ENCODE data around the gene PTX4.

PTX4 gene

DNA sequence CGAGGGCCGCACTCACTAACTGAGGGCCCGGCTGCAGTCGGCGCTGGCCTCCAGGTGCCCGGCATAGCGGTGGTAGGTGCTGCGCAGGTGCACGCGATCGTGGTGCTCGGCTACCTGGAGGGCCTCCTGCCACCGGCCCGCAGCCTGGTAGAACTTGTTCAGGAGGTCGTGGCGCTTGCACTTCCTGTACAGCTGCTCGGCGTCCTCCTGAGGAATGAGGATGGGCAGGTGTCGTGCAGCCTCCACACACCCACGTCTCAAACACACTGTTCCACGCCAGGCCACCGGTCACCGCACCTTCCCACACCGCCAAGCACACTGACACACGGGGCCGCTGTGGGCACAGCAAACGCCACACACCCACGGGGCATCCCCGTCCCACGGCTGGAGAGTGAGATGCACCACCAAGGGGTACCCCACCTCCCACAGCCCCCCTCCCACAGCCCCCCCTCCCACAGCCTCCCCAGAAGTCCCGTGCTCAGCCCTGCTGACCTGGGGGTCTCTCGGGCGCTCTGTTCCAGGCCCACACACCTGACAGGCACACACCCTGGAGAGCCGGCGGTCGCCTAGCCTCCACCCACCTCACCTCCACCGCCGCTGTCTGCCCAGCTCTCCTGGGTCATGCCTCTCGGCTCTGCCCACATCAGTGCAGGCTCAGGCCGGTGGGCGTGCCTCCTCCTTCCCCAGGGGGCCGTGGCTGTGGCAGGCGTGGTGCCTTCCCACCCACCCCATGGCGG lies 37.3 kb upstream of the PTX4 start:
- DNase-seq = no peak

DNA sequence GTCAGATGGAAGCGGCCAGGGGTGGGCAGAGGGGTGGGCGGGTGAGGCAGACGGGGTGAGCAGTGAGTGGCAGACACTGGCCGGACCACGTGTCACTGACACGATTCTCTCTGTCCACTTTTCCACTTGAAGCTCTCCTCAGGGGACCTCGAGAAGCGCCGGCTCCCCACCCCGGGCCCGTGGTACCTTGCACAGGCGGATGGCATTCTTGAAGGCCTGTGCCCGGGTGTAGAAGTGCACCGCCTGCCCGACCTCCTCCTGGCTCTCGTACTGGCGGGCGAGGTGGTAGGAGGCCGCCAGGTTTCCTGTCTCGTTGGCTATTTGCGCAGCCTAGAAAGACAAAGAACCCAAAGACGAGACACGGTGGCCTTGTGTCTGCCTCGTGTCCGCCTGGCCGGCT lies 35.6 kb upstream of the PTX4 start:
- no peak for DNase-seq

DNA sequence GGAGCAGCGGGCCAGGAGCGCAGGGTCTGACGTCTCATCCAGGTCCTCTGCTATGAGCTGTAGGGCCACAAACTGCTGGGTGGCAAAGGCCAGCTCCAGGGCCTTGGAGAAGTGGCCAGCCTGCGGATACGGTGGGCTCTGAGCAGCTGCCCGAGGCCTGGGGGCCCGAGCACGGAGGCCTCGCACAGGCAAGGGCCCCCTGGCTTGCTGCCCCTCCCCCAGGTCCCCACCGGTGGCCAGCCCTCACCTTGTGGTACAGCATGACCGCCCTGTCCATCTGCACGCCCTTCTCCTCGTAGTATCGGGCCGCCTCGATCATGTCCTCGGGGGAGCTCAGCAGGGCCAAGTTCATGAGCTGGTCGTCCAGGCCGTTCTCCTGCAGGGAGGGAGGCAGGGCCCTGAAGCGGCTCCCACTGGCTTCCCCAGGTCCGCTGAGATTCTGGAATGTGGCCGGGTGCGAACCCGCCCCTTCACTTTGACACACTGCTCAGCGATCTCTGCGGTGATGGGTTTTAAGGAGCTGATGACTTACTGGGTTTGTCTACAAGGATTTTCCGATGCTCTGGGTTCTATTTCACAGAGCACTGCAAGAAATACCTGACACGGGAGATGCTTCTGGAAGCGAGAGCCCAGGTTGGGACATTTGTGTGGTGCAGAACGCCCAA lies 35.0 kb upstream of the PTX4 start:
- DNase-seq = no peak

DNA sequence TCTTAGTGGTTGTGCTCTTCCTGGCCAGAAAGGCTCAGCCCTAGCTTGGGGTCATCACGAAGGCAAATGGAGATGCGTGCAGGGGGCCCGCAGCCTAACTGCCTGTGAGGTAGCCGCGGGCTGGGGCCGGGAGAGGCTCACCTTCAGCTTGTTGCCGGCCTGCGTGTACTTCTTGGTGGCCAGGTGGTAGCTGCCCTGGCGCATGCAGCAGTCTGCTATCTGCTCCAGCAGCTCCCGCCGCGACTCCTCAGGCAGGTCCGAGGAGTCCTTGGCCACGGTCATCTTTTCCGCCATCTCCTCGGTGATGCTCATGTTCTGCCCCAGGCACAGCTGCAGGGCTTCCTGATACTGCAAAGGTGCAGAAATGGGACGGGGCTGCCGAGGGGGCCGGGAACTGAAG lies 31.7 kb upstream of the PTX4 start:
- no peak for DNase-seq

DNA sequence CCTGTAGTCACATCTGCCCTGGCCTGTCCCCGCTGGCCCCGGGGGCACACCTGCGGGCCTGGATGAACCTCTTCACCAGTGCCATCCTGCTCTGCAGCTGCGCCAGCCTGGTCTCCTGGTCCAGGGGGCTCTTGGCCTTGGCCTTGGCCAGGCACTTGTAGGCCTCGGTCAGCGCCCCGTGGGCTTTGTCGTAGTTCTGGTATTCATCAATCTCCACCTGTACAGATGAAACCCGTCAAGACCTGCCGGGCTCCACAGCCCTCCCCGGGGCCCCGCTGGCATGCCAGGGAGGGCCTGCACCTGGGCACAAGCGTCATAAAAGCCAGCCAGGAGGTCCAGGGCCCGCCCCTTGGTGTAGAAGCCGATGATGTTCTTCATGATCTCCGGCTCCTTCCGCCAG lies 31.1 kb upstream of the PTX4 start:
- no peak for DNase-seq

DNA sequence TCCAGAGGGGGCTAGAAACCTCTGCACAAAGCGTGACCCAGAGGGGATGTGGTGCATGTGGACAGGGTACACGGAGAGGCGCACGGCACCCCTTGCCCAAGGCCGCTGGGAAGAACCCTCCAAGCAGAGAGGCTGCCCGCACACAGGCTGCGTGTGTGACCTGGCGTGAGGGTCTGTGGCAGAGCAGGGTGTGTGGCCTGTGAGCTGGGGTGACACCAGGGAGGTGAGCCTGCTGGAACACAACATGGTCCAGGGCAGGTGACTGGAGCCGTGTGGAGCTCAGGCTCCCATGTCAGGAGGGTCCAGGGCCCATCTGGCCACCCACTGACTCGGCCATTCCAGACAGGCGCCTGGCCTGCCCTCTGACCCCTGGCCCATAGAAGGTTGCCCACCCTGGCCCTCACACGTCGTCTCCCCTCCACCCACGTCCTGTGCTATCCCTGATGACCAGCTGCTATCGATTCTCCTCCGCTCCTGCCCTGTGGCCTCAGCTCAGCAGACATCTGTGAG lies 29.9 kb upstream of the PTX4 start:
- DNase-seq = no peak

DNA sequence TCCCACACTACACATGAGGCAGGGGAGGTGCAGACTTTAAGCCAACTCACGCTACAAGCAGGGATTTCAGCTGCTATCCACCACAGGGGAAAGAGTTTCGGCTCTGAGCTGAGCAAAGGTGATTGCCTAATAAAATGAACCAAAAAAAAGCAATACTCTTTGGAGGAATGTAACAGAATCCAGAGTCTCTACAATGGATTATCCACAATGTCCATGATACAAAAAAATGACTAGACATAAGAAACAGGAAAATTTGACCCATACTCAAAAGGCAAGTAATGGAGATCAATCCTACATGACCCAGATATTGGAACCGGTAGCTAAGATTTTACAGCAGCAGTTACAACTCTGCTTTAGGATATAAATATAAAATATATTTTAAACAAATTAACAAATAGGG lies 25.8 kb upstream of the PTX4 start:
- no peak for DNase-seq

DNA sequence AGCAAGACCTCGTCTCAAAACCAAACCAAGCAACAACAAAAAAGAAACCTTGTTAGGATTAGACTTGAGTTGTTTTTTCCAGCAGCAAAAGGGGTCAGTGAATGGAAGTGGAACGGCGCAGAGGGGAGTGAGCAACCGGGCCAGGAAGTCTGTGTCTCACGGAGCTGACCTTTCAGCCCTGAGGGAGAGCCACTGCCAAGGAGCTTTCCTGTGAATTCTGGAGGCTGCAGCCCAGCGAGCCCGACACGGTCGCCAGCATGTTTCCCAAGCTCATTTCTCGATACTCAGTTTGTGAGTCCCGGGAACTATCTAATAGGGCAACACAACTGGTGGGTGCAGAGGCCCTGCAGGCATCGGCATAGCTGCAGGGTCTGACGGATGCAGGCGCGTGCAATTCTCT lies 24.0 kb upstream of the PTX4 start:
- DNase-seq = no peak

DNA sequence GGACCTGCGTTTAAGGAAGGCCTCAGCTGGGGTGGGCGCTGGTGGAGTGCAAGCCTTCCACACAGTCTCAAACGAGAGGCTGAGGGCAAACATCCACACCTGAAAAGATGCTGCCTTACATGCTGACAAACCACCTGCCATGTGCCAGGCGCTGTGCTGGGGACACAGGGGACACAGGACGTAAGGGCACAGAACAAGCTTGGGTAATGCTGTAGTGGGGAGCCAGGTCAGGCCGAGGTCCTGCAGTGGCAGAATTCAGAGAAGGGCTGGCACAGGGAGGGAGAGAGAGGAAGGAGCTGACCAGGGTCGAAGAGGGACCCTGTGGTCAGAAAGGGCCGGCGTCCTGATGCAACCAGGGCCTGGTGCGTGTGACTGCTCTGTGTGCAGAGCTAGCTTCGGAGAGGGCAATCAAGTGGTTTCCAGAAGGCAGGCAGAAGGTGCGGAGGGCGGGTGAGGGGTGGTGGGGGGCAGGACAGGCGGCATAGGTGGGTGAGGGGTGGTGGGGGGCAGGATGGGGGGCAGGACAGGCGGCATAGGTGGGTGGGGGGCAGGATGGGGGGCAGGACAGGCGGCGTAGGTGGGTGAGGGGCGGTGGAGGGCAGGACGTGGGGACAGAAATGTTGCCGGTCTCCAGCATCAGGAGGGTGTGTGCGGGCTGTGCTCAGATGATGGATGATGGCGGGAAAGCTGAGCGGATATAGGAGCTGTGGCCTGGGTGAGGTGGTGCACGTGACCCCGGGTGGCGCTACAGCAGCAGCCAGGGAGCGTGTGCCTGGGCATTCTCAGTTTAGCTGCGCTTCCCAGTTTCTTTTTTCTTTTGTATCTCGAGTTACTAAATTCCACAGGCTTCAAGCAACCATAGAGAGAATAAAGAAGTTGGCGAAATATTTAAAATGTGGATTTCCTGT lies 23.2 kb upstream of the PTX4 start:
- no peak for DNase-seq

DNA sequence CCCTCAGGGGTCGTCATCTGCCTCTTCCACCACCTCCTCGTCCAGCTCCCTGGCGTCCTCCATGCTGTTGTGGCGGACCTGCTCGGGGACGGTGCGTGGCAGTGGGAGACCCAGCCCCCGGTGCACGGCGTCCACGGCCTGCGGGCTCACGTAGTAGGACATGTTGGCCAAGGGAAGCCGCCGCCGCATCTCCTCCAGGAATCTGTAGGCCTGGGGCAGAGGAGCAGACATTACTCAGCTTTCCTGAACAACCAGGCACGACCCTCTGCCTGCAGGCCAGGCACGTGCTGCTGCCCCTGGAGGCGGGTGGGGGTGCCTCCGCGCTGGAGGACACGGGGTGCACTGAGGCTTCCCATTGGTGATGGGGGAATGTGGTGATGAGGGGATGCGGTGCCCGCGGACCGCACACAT lies 22.2 kb upstream of the PTX4 start:
- no peak for DNase-seq

DNA sequence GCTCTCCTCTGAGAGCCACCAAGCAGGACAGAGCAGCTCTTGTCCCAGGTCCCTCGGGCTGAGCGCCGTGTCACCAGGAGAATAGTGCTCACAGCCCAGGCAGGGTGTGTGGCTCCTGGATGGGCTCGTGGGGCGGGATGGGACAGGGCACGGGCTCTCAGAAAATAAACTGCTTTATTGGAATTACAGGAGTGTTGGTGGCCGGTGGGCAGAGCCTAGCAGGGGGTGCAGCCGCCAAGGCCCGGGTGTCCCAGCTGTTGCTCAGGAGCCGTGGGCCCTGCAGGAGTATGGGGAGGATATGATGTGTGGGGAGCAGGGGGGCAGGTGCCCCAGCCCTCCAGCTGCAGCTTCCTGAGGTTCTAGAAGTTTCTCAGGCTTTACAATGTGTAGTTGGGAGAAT lies 21.5 kb upstream of the PTX4 start:
- DNase-seq = no peak

DNA sequence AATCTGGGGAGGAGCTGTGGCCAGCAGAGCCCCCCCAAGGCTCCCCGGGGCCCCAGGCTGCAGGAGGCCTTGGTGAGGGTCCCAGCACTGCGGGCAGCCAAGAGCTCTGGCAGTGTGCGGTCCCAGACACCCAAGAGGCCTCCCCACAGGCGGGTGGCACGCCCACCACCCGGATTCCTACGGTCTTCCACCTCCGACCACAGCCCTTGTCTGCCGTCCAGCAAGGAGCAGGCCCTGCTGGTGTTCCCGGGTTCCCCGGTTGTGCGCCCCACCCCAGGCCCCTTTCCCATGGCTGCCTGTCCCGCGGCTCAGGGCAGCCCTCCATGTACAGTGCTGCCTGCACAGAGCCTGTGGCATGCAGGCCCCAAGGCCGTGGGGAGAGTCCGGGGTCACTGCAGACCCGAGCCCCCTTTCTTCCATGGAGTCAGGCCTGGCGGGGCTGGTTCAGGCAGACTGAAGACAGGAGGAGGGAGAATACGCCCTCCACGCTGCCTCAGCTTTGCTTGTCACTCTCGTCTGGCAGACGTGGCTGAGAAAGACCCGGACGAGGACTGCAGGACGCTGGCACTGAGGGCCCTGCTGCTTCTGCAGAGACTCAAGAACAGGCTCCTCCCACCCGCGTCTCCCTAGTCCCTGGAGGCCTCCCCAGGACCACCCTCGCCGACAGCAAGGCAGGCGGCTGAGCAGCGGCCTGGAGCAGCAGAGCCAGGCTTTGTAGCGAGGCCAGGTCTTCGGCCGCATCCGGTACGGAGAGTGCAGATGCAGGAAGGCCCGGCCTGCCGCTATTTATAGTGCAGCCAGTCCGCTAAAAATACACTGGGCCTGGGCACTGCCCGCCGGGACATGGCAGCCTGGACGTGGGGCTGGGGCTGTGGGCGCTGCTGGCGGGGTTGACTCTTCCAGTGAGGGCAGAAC lies 20.8 kb upstream of the PTX4 start:
- DNase-seq = peak in 4 of 56 donors; percentile 24 to 34 (median 30)

DNA sequence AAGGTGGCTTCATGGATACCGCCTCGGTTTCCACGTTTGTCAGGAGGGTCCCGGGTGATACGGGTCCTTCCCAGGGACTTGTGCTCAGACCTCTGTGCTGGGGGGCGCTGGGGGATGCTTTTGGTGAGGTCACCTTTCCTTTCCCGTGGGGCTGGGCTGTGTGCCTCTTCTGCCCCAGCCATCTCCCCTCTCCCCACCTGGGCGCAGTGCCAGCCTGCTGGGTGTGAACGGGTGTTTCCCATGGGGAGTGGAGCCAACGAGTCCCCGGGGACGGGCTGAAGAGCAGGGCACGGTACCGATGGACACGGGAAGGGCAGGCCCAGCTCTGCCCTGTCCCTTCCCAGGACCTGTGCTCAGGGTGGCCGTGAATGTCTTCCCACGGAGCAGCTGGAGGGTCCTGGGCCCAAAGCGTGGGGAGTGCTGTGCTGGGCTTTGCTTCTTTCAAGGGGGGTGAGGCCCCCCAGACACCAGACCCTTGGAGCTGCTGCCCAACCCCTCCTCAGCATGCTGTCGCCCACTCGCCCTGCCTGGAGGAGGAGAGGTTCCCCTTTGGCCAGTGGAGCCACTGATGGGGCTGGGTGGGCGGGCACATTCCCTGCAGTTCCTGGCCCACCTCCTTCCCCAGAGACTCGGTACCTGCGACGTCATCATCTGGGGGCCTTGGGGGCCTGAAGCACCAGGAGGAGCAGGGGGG lies 19.9 kb upstream of the PTX4 start:
- no peak for DNase-seq

DNA sequence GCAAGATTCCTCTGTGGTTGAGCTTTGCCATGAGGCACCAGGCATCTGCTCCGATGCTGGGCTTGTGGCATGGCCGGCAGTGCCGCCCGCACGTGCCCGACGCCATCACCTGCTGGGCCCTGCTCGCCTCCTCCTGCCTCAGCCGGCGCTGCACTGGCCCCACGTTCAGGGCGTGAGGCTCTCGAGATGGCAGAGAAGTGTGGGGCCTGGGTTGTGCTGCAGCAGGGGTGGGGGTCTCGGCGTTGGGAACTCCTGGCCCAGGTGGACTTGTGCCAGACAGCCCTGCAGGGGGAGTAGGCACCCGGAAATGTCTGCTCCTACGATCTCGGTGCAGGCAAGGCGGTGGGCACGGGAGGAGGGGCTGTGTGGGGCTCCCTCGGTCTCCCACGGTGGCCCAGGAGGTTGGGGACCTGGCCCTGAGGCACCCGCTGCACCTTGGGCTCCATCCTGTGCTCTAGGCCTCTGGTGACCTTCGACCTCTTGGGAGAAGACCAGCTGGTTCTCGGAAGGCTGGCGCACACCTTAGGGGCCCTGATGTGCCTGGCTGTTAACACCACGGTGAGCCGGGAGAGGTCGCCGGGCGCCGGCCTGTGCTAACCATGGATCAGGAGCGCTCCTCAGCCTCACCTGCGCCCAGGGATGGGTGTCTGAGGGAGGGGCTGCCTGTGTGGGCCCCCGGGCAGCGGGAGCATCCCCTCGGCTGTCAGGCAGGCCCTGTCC lies 17.9 kb upstream of the PTX4 start:
- DNase-seq = no peak

DNA sequence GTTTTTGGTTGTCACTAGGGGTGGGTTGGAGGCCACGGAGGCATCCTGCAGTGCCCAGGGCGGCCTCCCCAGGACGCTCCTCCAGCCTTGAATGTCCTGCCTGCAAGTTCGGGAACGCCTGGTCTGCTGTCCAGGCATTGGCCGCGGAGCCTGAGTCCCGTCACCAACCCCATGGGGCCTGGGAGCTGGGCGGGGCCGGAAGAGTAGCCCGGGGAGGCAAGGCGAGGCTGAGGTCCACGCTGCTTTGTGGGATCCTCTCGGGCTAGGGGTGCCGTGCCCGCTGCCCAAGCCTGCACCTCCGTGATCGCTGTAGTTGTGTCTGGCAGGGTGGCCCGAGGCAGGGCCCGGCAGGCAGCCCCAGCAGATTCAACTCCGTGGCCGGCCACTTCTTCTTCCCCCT lies 17.2 kb upstream of the PTX4 start:
- no peak for DNase-seq

DNA sequence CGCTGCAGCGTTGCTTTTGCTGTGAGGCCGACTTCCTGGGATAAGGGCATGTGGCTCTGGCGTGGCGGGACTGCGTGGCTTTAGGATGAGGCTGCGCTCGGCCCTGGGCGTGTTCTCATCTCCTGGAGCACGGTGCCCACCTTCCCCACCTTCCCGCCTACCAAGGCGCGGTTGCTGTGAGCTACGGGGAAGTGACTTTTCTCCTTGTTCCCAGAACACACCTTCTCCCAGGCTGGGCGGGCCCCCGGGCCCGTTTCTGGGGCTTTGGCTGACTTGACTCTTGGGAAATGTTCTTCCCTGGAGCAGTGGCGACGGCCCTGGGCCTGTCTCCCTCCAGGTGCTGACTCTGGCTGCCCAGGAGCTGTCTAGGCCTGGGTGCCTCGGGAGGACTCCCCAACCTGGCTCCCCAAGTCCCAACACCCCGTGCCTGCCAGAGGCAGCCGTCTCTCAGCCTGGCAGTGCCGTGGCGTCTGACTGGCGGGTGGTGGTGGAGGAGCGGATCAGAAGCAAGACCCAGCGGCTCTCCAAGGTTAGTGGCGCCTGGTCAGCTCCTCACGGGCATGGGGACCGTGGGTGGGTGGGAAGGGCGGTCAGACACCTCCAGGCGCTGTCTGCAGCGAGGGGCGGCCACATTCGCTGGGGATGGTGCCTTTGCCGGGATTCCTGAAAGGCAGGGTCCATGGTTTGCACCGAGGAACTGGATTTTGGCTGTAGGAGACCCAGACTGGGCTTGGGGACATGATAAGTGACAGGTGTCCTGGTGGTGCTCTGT lies 16.5 kb upstream of the PTX4 start:
- no peak for DNase-seq

DNA sequence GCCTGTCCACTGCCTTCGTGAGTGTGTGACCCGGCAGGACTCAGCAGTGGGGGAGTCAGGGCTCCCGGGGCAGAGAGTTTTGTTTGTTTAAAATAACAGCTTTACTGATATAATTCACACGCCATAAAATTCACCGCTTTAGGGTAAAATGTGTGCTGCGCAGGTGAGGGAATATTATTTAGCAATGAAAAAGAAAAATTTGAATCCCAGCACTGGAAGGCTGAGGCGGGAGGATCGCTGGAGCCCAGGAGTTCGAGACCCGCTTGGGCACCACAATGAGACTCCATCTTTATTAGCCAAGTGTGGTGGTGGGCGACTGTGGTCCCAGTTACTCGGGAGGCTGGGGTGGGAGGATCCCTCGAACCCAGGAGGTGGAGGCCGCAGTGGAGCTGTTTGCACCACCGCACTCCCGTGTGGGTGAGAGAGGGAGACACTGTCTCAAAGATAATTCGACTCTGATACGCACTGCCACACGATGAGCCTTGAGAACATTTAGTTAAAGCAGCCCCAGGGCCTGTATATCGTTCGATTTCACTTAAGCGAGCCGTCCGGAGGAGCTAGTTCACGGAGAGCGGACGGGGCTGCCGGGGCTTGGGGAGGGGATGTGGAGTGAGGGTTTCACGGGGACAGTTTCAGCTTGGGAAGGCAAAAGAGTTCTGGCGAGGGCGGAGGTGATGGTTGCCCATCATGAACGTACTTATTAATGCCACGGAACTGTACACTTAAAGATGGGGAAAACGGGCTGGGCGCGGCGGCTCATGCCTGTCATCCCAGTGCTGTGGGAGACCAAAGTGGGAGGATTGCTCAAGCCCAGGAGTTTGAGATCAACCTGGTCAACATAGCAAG lies 14.6 kb upstream of the PTX4 start:
- no peak for DNase-seq
